Mesangial cell (primary cell): ENCODE results near the gene DDX25. TPM values are rescaled to one million over a fixed set of nuclear protein-coding genes. Genes with fewer than 3 reads are reported as not detected.

Source experiments
- total RNA-seq: library from RNA; depleted of rRNA; stranded (reverse); fragments of >200 nt; gene quantifications from 2 replicates; pipeline ENCODE4 v1.2.3, GENCODE V29; 2015

DDX25 gene
- not detected in 2 replicates for total RNA-seq

GRCh38 chr11:125903711-125904659 lies at the start of gene DDX25:
TSS of gene DDX25 (plus strand) at chr11:125904508. CDS start at chr11:125904518, 10 bp downstream.

DNA sequence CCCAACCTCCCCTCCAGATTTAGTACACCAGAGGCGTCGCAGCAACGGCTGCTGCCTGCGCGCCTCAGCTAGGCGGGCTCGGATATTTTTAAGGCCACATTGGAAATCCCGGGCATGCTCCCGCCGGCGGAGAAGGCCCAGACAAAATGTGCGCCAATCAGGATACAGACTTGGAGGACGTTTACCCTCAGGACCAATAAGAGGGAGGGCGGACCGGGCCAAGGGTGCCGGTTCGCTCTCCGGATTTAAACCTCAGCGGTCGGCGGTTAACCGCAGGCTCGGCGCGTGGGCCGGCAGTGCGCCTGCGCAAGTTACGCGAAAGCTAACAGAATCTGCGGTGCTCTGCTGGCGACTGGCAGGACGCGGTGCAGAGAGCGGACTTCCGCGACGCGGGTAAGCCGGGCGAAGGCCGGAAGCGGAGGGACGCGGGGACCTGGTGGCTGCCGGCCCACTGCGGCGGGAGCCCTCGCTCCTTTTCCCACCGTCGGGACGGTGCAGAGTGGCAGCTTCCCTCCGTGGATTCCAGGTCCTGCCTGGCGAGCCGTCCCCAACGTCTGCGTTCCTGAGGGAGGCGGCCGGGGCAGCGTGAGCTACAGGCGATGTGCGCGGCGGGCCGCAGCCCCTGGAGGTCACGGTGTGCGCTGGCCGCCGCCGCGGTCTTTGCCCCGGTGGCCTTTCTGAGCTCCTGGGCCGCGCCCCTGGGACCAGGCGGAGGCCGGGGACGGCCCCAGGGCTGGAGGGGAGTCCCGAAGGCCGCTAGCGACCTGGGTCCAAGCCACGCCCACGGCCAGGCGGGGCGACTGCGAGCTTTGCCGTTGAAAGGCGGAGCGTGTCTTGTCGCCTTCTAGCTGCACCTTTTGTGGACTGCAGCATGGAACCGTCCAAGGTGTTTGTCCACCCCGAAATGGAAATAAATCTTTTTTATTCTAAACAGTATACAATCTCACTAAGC lies 16.7 kb upstream of the DDX25 start, which contains the start of gene HYLS1:
TSS of gene HYLS1 (plus strand) at position 296 of the 952 bp plus-strand sequence. CDS start 11,701 bp downstream, outside the sequence.

DNA sequence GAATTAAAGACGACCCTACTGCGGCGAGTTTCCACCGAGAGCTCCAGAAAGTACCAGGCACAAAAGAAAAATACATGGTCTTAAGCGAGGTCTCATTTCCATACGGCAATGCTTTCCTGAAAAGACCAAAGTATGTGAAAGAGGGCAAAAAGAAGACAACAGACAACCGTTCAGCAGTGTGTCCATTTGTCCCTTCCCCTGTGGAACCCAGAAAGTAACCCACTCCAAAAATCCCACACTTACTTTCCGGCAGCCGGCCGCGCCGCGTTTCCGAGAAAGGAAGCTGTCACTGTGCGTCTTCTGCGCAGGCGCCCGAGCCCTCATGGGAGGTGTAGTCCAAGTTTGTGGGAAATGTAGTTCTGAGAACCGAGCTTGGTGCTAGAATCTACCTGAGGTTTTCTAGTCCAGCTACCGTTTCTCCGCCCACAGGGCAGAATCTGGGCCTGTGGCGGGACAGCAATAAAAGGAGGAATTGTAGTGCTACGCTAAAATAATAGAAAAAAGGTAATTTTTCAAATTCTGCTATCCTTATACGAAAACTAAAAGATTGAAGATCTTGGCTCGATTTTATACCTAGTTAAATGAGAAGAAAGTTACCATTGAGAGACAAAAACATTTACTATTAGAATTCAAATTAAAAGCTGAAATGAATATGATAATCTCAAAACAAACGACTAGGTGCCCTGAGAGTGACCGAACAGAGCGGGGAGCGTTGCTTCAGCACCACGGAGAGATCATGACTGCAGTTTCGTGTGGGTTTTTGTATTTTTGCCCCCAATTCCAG lies 1.2 kb upstream of the DDX25 start, which contains the start of gene PUS3:
TSS of gene PUS3 (minus strand) at position 280 of the 784 bp plus-strand sequence. CDS start 6,922 bp downstream, outside the sequence.

DNA sequence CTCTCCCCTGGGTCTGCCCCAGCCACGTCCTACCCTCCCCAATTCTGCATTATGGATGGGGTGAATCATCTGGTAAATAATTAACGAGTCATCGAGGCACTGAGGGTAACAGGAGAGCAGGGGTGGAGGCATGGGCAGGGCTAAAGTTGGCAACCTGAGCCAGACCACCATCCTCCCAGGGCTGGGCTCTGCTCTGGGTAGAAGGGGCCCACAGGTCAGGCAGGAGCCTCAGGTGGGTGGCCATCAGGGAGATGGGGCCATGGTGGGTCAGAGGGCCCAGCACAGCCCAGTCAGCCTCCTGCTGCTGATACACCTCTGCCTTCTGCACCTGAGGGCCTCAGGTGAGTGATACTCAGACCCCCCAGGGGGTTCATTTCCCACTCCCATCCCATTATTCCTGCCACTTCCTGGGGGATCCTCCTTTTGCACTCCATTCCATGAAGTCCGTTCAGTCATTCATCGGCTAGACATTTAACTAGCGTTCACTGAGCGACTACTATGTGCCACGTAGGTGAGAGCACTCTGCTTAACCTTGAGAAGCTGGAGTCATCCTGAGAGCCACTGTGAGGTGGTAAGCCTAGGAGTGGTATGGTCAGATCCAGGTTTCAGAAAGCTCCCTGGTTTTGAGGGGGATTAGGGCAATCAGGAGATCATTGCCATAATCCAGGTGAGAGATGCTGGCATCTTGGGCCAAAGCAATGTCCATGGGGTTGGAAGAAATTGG lies 41.7 kb downstream of the DDX25 start, which contains the start of gene VSIG10L2:
TSS of gene VSIG10L2 (plus strand) at position 248 of the 724 bp plus-strand sequence. CDS start at position 260, 12 bp downstream.

Other genes starting within 250 kb of the DDX25 start
- not detected in 2 replicates for gene ACRV1, start 223.7 kb upstream of the DDX25 start, total RNA-seq
- gene PATE1, start 158.2 kb upstream of the DDX25 start, total RNA-seq: not detected in 2 replicates
- not detected in 2 replicates for gene PATE2, start 125.7 kb upstream of the DDX25 start, total RNA-seq
- gene PATE3, start 116.4 kb upstream of the DDX25 start, total RNA-seq: not detected in 2 replicates
- gene PATE4, start 71.2 kb upstream of the DDX25 start, total RNA-seq: not detected in 2 replicates
- gene HYLS1, start 16.8 kb upstream of the DDX25 start, total RNA-seq: 6.8 and 16.0 TPM in 2 replicates
- 5.1 and 6.0 TPM in 2 replicates for gene PUS3, start 1.3 kb upstream of the DDX25 start, total RNA-seq
- not detected in 2 replicates for gene VSIG10L2, start 41.5 kb downstream of the DDX25 start, total RNA-seq
- gene CDON, start 158.4 kb downstream of the DDX25 start, total RNA-seq: 4.7 and 7.4 TPM in 2 replicates